ENCODE results near the gene REM2.

GRCh38 chr14:22877000-22877501, 6.0 kb upstream of the REM2 start:
- no peak for TF ChIP-seq CTCF (IDR thresholded peaks at IDR 0.05)
- no peak for TF ChIP-seq POLR2A (IDR thresholded peaks at IDR 0.05)

Measured in stomach (tissue), 4 donors.